ENCODE data around the gene DENND1A. TPM values are rescaled to one million over a fixed set of nuclear protein-coding genes. Genes with fewer than 3 reads are reported as not detected.

The DENND1A gene
- total RNA-seq, 1 donor from 2014 or later, result 23.0 TPM

- Histone ChIP-seq H3K9me3 (no peaks in the 10 kb centered on the region), H3K36me3 (no peaks in the 10 kb centered on the region), H3K27ac (no peak overlapping the region), H3K4me1 (no peaks in the 10 kb centered on the region), H3K4me3 (no peak overlapping the region), H3K27me3 (ENCODE audit: low read depth) (no peaks in the 10 kb centered on the region)
- TF ChIP-seq CTCF (IDR thresholded peaks at IDR 0.05), result no peak
- no peak for ATAC-seq
- no peak for DNase-seq
- intact Hi-C loops (cut with DNase I), result no loop called here
Measured at GRCh38 chr9:123410281-123410910, 519.5 kb downstream of the DENND1A start.

- ATAC-seq, result no peak
- no peak for DNase-seq
- no peak overlapping the region for H3K4me3 ChIP-seq
- intact Hi-C loops (cut with DNase I), result no loop called here
- no peaks in the 10 kb centered on the region for H3K27me3 ChIP-seq (ENCODE audit: low read depth)
- H3K36me3 ChIP-seq, result no peaks in the 10 kb centered on the region
- no peak overlapping the region for H3K27ac ChIP-seq
- no peak for TF ChIP-seq CTCF (IDR thresholded peaks at IDR 0.05)
- H3K4me1 ChIP-seq, result no peaks in the 10 kb centered on the region
- H3K9me3 ChIP-seq, result no peaks in the 10 kb centered on the region
Measured at GRCh38 chr9:123408313-123409262, 521.3 kb downstream of the DENND1A start.

GRCh38 chr9:123407217-123407851 lies 522.6 kb downstream of the DENND1A start:
- ATAC-seq (peak in 1 of 2 donors; percentile 21), DNase-seq (no peak)
- Histone ChIP-seq H3K27ac (no peak overlapping the region), H3K27me3 (ENCODE audit: low read depth) (no peaks in the 10 kb centered on the region), H3K9me3 (no peaks in the 10 kb centered on the region), H3K36me3 (peaks cover 4% of the 10 kb centered on the region), H3K4me1 (no peaks in the 10 kb centered on the region), H3K4me3 (no peak overlapping the region)
- no peak for TF ChIP-seq CTCF (IDR thresholded peaks at IDR 0.05)
- intact Hi-C loops (cut with DNase I), result no loop called here

GRCh38 chr9:123406691-123407216 lies 523.2 kb downstream of the DENND1A start:
- ATAC-seq, result no peak

More at GRCh38 chr9:123406691-123407216, 523.2 kb downstream of the DENND1A start:
- no peaks in the 10 kb centered on the region for H3K9me3 ChIP-seq
- no peaks in the 10 kb centered on the region for H3K4me1 ChIP-seq
- TF ChIP-seq CTCF (IDR thresholded peaks at IDR 0.05), result no peak
- intact Hi-C loops (cut with DNase I), result no loop called here
- H3K27me3 ChIP-seq (ENCODE audit: low read depth), result no peaks in the 10 kb centered on the region
- peaks cover 4% of the 10 kb centered on the region for H3K36me3 ChIP-seq
- no peak for DNase-seq
- H3K4me3 ChIP-seq, result no peak overlapping the region
- H3K27ac ChIP-seq, result no peak overlapping the region

Measured in lower lobe of right lung (tissue), 2 donors.